Germinal center (tissue), 1 donor: Measurements from ENCODE around the gene STRIP1.

ENCODE experiments used
- DNase-seq: peaks from one replicate; pipeline ENCODE4 v3.0.0; 2012; ENCODE audit warnings: mixed read lengths, low spot score

STRIP1 gene, protein sequence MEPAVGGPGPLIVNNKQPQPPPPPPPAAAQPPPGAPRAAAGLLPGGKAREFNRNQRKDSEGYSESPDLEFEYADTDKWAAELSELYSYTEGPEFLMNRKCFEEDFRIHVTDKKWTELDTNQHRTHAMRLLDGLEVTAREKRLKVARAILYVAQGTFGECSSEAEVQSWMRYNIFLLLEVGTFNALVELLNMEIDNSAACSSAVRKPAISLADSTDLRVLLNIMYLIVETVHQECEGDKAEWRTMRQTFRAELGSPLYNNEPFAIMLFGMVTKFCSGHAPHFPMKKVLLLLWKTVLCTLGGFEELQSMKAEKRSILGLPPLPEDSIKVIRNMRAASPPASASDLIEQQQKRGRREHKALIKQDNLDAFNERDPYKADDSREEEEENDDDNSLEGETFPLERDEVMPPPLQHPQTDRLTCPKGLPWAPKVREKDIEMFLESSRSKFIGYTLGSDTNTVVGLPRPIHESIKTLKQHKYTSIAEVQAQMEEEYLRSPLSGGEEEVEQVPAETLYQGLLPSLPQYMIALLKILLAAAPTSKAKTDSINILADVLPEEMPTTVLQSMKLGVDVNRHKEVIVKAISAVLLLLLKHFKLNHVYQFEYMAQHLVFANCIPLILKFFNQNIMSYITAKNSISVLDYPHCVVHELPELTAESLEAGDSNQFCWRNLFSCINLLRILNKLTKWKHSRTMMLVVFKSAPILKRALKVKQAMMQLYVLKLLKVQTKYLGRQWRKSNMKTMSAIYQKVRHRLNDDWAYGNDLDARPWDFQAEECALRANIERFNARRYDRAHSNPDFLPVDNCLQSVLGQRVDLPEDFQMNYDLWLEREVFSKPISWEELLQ

DNA sequence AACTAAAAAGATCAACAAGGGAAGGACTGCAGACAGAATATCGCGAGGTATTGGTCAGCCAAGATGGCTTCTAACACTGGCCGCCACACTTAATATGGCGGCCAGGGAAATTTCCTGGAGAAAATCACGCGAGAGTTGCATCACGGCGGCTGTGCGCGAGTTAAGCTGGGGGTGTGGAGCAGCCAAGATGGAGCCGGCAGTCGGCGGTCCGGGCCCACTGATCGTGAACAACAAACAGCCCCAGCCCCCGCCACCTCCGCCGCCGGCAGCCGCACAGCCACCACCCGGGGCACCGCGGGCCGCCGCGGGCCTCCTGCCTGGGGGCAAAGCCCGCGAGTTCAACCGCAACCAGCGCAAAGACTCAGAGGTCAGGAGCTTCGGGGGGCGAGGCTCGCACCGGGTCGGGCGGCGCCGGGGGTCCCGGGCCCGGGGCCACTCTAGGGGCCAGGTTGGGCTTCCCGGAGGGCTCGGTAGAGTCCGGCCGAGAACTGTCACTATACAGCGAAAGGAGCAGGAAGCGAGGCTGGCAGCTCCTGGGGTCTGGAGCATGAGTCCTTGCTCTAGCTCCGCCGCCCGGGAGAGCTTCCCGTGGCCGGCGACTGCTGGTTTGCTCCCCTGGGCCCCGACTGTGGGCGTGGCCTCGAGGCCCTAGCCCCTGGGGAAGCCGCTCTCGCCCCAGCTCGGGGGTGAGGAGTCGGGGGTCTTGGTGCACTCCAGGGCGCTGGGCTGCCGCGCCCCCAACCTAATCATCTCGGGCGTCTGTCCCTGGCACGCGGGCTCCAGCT is at the start of gene STRIP1:
Gene STRIP1, plus strand, starts transcription at position 174 of the 785 bp plus-strand sequence. Its CDS starts 14 bp downstream, at position 188.
- peak; percentile 89 for DNase-seq

DNA sequence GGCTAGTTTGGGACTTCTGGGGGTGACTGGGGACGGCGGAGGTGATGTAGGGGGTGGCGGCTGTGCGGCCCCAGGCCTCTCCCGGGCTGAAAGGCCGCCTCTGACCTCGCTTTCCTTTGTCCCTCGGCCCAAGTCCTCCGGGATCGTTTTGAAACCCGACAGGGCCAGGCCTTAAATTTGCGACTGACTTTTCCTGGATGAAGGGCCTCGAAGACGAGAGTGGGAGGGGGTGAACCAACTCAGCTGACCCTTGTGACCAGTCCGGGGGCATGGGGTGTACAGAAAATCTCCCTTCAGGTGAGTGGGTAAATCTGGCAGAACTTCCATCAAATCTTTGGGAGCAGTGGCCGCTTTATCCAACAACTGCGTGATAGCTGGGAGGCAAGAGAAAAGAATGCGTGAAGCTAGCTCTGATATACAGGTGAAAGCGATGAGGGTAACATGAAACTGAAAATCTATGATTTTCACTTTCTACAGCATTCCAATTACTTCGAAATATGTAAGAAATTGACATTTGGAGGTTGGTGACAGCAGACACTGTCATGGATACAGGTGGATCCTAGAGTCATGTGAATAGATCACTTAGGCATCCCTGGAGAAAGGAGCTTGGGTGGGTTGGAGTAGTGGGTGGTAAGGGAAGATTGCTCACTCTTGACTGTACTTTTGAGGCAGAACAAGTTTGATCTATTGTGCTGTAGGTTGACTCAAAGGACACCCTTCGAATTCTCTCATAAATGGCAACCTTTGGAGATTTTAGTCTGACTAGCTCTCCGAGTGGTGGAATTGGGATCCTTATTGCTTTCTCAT is 49.0 kb upstream of the STRIP1 start:
- no peak for DNase-seq

DNA sequence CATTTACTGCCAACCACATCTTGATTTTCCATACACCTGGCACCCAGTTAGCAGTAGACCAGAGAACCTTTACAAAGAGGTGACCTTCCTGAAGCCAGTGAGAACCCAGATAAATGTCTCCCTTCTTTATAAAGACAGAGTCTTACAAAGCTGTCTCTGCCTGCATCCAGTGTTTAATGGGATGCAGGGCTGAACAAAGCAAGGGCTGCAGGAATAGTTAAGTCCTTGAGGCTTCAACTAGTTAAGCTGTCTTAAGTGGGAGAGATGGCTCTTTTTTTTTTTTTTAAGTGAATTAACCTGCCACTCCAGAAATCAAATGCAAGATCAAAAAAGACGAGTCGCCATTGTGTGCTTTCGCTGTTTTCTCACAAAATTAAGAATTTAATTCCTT is 48.4 kb upstream of the STRIP1 start:
- DNase-seq, result no peak

DNA sequence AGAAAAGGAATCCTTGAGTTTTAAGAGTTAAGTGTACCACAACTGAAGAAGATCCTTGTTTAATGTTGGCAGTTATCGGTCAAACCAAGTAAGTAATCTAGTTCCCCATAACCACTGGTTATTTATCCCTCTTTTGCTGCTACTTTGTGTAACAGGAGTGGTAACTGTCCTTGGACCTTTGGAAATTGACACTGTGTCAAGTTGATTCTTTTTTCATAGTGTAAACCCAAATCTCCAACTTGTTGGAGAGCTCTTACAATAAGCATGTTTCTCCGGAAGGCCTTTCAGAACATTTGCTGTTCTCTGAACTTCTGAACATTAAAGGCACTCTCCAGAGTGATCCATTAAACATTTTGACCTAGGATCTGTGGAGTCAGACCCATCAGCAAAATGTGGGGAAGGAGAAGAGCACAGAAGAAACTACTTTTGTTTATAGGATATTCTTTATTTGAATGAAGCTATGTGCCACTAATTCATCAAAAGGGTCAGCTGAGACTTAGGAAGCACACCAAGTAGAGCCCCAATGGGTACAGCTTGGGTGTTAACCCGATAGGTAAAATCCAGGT is 46.0 kb upstream of the STRIP1 start:
- no peak for DNase-seq

DNA sequence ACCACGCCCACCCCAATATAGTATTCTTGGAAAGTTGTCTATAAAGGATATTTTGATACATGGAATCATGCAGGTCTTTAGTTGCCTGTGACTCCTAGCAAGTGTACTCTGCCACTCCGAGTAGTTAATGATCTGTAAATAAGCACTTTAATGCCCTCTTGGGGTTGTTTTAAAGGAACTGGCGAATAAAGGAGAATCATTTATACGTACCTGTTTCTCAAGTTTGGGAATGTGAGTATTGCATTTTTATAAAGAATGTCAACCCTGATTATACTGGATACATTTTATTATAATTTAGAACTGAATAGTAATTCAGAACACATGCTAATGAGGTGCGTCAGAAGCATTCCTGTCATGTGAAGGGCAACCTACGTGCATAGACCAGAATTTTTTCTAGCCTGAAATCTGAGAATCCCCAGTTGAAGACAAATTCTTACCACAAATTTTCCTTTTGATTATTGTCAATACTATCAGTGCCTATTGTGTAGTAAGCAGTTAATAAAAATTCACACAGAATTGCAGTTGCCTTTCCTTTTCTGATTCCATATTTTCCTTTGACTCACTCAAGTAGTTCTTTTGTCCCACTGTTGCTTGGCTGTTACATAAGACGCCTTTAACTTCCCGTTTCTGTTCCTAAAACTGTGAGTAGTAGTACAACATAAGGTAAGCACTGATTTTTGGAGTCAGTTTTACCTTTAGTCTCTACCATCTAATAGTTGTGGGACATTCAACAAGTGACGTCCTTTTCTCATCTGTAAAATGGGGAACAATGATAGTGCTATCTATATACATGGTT is 44.7 kb upstream of the STRIP1 start:
- DNase-seq, result no peak

DNA sequence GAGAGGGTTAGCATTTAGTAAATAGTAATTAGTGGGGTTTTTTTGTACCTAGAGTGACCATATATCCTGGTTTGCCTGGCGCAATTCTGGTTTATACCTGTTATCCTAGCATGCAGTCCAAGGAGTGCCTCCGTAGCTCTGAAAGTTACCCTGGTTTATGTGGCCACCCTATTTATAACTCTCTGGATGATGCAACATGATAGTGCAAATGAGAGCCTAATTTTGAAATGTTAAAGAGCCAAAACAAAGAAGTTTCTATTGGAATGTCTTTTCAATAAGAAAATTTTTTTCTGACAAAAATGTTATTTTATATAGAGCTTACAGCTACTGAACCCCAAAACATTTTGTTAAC is 44.1 kb upstream of the STRIP1 start:
- DNase-seq, result no peak

DNA sequence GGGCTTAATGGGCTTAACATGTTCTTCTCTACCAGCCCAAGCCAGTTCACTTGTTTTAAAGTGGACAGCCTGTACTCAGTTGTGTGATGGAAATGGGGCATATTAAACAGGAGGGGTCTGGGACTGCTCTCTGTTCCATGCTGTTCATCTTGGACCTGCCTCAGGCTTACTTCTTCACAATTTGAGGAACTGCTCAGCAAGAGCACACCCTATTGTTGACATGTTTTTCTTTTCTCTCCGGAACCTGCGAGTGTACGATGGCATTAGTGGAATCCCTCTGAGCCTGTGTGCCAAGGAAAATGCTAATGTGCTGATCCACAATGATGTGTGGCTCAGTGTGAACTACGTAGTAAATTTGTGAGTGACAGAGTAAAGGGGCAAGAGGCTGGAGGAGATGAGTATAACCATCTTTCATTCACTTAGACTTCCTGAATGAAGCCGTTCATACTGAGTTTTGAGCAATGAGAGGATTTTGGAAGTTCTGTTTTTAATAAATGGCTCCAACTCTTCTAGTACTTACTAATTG is 43.0 kb upstream of the STRIP1 start:
- DNase-seq, result no peak

DNA sequence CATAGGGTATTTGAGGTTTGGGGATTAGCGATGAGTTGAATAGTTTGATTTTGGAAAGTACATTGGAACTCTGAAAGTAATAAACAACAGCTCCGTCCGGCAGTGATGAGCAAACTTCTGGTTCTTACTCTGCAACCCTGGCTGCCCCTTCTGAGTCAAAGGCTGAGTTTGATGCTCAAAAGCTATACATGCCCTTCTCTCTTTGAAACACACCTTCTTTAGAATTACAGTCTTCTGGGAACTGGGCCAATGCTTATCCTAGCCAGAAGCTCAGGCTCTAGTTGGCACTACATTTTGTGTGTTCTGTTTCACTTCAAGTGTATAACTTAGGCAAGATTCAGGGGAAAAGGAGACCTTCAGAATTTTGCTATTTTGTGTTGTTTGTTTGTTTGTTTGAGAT is 40.5 kb upstream of the STRIP1 start:
- no peak for DNase-seq

DNA sequence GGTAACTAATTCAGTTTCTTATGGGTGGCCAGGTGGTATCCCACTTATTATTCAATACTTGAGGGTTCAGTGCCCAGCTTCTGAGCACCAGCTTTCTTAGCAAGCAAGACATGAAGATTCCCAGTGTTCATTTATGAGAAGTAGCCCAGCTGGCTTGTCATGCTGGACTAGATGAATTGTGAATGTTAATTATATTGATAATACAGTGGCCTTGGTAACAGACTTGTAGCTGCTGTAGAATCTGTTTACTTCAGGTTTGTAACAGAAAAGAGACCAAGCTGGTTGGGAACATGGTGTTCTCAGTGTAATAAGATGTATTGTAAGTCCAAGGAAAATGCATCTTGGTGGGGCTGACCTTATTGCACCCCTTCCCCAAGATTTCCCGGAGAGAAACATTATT is 39.8 kb upstream of the STRIP1 start:
- no peak for DNase-seq

DNA sequence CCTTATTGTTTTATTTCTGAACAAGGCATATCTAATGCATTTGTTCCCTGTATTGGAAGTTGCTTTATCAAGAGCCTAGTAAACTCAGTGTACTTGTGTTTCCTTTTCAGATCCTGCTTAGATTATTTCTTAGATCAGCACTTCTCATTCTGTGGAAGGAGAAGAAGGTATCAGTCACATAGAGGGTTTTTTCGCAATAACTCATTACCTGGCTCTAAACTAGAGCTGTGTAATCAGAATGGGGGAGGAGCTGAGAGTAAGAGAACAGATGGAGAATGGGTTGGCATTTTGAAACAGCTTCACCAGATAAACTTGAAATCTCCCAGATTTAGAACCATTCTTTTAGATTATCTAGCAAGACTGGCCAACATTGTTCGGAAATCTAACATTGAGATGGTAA is 38.9 kb upstream of the STRIP1 start:
- DNase-seq, result no peak

DNA sequence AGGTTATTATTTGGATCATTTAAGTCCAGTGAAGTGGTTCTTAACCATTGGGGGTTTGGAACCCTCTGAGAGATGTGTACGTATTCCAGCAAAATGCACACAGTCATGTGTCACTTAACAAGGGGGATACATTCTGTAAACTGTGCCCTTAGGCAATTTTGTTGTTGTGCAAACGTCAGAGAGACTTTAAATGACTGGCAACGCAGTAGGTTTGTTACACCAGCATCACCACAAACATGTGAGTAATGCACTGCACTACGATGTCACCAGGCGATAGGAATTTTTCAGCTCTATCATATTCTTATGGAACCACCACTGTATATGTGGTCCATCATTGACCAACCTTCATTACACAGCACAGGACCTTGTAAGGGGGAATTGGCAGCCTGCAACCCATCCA is 37.9 kb upstream of the STRIP1 start:
- no peak for DNase-seq

DNA sequence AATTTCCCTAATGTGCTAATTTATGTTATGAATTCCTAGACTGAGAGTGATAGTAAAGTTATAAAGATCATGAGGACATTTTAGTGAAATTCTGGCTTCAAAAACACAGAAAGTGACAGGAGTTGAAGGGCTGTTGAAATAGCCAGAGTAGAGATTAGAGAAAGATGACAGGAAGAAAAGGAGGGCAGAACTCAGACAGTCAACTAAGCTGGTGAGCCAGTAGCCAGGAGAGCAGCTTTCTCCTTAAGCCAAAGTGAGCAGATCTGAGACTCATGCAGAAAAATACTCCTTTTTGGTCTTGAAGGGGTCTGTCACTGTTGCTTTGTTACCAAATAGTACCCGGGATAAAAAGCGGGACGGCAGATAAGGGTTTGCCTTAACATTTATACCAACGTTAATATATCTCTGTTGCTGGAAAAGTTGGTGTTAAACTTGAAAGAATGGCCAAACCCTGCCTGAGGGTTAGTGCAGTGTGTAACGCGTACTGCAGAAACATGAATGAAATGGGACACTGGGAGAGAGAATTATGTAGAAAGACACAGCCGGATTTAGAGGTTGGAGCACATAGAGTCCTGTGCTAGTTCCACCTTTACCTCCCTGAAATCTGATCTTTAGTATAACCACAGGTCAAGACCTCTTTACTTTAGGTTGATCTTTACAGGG is 37.1 kb upstream of the STRIP1 start:
- no peak for DNase-seq

DNA sequence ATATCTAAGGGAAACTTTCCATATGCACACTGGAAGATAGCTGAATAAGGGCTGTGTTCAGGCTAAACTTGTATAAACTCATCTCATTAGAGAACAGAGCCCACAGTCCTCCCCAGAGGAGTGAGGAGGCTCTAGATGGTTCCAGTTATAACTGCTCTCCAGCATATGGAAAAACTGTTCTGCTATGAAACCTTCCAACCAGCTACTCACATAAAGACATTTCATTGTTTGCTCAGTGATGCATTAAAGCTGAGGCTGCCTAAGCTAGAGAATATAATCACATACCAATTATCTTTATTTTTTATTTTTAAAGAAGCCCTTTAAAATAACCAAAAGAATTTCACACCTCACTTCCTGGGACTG is 36.6 kb upstream of the STRIP1 start:
- no peak for DNase-seq

DNA sequence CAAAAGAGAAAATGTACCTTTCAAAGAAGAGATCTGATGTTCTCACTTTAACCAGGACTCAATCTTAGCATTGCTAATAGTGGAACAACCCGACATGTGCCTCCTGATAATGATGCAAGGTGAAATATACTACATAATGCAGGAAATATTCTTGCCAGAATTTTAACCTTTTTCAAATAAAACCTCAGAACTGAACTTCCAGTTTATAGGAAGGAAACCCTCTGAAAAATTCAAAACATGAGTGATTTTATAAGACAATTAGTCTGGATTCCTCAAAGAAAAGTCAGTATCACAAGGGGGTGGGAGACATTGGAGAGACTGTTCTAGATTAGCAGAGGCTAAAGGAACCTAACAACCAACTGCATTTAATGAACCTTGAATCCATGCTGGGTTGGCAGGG is 31.7 kb upstream of the STRIP1 start:
- DNase-seq, result no peak

DNA sequence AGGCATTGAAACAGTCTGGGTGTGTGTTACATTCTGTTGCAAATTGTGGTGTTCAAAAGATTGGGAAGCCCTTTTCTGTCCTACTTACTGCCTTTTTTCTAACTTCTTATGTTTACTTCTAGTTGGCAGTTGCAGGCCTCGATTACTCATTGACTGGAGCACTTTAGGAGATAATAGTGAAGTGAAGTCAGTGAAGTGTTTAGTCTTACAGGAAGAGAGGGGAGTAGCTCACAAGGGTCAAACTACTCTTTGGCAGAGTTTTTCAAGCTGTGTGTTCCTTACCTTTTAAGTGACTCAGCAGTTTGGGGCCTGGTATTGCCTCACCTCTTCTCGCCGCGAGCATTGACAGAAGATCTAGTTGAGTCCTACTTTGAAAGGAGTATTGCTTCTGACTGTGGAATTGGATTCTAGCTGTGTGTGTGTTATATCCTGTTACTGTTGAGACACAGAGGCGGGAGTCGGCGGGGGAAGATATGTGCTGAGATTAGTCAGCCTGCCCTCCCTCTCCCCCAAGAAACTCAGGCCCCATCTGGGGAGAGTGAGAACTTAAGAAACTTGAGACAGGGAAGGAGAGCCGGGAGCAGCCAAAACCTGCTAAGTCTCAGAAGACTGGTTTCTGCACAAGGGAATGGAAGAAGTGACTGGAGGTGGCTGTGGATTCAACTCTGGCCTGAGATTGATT is 30.5 kb upstream of the STRIP1 start:
- no peak for DNase-seq

DNA sequence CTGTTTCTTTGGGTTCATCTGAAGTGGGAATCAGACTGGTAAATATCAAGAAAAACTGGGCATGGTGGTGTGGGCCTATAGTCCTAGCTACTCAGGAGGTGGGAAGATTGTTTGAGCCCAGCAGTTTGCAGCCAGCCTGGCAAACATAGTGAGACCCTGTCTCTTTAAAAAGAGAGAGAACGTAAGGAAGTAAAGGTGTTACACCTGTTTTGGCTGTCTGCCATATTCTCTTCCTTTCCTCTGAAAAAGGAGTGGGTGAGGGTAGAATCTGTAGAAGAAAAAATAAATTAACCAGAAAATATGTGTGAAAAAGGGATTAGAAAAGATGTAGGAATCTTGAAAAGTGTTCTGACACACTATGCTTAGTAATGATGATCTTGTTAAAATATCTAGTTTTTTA is 29.8 kb upstream of the STRIP1 start:
- no peak for DNase-seq

DNA sequence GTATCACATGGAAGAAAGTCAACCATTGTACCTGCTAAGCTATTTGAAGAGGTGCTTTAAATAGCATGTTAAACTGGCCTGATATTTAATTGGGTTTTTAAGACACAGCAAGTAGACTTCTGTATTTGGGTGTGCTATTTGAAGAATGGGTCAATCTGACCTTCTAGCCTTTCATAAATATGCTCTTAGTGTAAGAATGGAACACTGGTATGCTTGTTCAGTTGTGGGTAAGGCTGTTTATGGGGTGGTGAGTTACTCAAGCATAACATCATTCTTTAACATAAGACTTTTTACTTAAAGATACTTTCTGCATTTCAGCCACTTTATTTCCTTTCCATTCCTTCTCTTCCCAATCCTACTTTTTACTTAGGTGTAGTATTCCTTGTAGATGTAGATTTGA is 28.5 kb upstream of the STRIP1 start:
- DNase-seq, result no peak

DNA sequence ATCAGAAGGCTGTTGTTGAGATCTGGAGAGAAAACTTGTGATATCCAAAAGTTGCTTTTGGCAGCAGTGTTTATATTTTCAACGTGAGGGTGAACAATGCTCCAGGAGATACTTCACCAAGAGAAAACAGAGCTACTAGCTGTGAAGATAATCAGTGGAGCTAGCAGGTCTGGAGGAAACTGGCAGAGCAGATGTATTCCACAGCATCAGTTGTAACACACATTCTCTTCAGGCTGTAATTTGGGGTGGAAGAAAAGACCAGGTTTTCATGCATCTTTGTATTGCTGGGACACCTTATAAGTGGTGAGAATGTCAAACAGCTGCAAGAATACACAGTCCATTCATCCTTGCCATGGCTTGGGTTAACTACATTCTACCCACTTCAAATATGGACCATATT is 27.9 kb upstream of the STRIP1 start:
- DNase-seq, result no peak
